Activated CD8-positive, alpha-beta memory T cell treated with anti-CD3 and anti-CD28 coated beads, Interleukin-2, amount 50 U/mL, for 1 hour (primary cell): Measurements from ENCODE around the gene SRRM2.
"Not testable (repeated sequence)": the region's sequence is repeated elsewhere in the genome, so short reads cannot be mapped to it uniquely, and the experiment has no call there.

Source experiments
- DNase-seq: peaks from one replicate; pipeline ENCODE4 v3.0.0-alpha.2; 2020; ENCODE audit errors: extremely low read depth

The SRRM2 gene

GRCh38 chr16:2715064-2715463 is 37.4 kb upstream of the SRRM2 start:
- no peak for DNase-seq

DNA sequence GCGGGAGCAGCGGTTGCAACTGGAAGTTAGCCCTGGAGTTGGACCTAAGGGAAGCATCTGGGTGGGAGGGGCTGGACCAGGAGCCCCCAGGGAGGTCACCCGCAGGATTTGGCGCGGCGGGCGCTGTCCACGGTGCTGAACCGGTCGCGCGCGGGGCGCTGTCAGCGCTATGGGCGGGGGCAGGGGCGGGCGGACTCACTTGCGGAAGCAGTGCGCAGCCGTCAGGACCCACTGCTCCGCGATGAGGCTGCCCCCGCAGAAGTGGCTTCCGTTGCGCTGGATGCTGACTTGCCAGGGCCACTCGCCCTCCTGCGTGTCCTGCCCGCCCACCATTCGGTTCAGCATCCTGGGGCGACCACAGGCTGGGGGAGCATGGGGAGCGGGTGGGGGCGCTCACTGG is 36.9 kb upstream of the SRRM2 start:
- DNase-seq: peak; percentile 53

DNA sequence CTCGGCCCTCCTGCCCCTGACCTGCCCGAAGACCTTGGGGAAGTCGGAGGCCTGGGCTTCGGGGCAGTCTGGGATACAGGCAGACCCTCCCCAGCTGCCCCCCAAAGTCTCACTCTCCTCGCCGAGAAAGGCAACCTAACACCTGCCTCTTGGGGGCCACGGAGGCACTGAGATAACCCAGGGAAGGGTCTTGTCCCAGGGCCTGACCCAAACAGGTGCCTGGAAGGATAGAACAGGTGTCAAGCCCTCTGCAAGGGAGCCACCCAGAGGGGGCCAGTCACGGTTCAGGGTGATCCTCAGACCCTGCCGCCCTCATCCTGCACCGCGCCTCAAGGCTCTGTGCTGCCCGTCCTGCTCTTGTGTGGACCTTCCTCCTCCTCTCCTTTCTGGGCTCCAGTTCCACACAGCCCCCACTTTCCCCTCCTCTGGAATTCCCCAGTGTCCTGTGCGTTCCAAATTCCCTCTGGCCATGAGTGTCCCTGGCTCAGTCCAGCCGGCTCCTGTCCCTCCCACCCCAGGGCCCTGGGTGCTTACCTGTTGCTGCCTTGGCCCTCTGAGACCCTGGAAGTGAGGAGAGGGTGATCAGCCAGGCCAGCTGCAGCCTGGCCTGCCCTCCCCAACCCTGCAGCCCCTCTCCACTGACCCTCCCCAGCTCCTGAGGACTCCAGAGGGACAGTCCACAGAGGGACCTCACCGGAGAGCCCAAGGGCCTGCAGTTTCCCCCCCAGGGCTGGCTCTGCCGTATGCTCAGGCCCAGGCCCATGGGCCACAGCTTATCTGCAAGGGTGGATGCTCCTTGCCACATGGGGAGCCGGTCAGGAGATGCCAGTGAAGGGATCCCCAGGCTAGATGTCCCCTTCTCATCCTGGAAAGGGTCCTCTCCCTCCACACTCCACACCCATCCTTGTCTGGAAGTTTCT is 36.2 kb upstream of the SRRM2 start:
- DNase-seq: no peak

GRCh38 chr16:2716948-2717347 is 35.5 kb upstream of the SRRM2 start:
- DNase-seq: no peak

GRCh38 chr16:2717383-2718263 is 34.8 kb upstream of the SRRM2 start:
- no peak for DNase-seq

DNA sequence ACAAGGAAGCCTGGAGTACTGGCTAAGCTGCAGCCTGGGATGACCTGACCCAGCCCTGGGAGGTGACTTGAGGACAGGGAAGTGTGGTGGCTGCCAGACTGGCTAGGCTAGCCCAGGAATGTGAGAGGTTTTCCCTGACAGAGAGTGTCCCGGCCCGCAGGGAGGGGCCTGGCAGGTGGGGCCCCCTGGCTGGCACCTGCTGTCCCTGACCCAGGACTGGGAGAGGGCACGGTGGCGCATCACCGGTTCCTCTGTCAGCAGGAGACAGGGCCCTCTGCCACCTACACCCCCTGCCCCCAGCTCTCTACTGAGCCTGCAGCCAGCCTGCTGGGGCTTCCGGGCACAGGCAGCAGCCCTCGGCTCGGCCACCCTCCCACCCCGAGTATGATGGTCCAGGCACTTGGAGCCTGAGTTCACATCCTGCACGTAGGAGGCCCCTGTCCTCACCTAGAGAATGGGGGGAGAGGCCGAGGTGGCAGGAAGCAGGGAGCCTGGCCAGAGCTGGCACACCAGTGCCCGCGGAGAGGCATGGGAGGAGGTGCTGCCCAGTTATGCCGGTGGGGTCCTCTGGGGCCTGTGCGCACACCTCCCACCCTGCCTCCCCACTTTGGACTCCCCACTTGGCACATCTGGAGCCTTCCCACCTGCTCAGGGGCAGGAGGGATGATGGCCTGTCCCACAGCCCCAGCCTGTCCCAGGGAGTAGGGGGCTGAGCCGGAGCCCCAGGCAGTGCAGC is 32.9 kb upstream of the SRRM2 start:
- no peak for DNase-seq

DNA sequence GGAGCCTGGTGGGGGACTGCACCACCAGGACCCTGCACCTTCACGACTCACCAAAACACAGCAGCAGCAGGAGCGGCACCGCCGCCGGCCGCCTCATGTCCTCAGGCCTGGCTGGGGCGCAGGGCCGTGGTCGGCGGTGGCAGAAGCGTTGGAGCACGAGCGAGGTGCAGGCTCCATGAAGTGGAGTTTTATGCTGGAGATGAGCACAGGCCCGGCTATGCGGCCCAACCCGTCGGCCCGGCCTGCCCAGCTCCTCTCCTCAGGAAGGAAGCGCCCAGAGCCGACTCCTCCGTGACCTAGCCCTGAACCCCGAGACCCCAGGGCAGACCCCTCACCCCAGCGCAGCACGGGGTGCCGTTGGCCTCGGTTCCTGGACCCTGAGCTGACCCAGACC is 32.4 kb upstream of the SRRM2 start, which contains the start of gene PRSS27:
Gene PRSS27 (minus strand): TSS at position 161 of the 394 bp plus-strand sequence. CDS start 64 bp downstream, at position 97.
- no peak for DNase-seq

GRCh38 chr16:2720719-2721633 is 31.5 kb upstream of the SRRM2 start:
- DNase-seq: peak; percentile 59

DNA sequence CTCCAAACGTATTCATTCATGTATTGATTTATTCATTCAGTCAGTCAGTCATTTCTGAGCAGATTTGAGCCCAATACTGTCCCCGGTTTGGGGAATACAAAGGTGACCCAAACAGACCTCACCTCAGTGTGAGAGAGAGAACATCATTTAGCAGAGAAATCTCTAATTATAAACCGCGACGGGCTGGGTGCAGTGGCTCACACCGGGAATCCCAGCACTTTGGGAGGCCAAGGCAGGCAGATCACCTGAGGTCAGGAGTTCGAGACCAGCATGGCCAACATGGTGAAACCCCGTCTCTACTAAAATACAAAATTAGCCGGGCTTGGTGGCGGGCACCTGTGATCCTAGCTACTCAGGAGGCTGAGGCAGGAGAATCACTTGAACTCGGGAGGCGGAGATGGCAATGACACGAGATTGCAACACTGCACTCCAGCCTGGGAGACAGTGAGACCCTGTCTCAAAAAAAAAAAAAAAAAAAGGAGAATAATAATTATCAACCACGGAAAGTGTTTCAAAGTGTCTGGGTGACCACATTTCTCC is 30.7 kb upstream of the SRRM2 start:
- not testable (repeated sequence) for DNase-seq

DNA sequence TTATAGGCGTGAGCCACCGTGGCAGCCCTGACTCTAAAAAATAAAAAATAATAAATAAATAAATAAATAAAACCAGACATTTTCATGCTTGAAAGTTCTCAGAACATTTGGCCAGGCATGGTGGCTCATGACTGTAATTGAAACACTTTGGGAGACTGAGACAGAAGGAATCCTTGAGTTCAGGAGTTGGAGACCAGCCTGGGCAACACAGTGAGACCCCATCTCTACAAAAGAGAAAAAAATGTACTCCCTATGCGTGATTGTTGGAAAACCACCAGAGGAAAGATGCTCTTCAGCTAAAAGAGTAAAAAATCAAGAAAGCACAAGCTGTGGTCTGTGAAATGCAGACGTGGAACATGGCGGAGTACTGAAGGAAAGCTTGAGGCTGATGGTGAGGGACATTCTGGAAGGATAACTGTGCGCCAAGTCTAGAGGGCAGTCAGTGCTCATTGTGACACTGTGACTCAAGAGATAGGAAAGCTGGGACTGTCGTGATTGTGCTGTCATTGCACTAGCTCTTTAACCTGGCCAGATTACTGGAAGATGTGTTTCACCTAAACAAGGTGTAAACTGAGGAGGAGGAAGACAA is 28.3 kb upstream of the SRRM2 start:
- DNase-seq: no peak

- no peak for DNase-seq
Observed at GRCh38 chr16:2724816-2725348, 27.6 kb upstream of the SRRM2 start.

GRCh38 chr16:2726923-2727322 is 25.5 kb upstream of the SRRM2 start:
- no peak for DNase-seq

DNA sequence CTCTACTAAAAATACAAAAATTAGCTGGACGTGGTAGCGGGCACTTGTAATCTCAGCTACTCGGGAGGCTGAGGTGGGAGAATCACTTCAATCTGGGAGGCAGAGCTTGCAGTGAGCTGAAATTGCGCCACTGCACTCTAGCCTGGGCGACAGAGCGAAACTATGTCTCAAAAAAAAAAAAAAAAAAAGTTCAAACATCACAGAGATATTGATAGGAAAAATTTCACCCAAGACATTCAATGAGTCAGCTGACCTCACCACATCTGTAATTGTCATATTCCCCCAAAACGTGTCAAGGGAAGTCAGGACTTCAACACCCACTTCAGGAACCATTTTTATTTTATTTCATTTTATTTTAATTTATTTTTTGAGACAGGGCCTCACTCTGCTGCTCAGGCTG is 24.4 kb upstream of the SRRM2 start:
- DNase-seq: no peak

- DNase-seq: no peak
Observed at GRCh38 chr16:2734844-2735515, 17.5 kb upstream of the SRRM2 start.

DNA sequence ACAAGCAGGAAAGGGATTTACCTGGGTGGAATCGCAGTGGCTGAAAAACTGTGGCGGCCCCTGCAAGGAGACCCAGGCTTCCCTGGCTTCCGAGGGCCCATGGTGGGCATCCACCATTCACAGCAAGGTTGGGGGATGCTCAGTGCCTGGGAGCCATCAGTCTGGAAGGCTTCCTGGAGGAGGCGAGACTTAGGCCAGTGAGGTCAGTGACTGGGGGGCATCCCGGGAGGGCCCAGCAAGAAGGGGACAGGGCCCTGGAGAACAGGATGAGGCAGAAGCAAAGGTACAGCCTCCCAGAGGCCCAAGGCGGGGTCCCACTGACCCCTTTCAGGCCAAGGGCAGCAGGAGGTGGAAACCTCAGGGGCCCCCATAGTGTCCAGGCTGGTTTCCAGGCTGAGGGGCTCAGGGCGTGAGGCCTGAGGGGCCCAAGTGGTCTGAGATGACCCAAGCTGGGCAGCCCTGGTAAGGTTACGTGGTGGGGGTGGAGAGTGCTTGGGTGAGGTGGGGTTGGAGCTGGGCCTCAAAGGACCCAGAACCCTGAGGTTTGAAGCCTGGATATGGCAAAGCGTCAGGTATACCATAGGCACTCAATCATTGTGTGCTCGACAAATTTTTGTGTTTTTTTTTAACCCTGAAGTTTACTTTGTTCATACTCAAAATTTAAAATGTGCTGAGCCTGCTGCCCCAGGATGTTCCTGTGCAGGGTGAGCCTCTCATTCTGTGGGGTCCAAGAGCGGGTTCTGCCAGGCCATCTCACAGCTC is 15.8 kb upstream of the SRRM2 start:
- DNase-seq: no peak

GRCh38 chr16:2737238-2737605 is 15.2 kb upstream of the SRRM2 start:
- DNase-seq: no peak

DNA sequence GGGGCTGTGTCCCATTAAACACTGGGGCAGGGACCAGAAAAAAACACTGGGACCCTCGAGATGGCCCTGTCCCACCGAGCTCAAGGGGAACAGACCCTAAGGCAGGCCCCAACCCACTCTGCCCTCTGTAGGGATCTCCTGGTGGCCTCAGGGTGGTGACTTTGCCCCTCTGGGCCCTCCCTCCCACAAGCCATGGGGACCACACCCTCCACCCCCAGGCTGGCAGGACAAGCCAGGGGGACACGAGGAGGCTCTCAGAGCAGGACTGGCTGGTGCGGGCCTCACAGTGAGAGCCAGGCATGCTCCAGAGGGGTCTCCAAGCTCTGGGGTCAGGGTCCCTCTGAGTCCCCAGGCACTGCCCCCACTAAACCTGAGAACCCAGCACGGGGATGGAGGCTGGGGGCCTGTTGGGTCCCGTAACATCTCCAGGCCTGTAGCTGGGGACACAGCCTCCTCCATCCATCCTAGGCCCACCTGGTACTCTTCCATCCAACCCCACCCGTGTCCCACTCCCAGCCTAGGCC is 14.5 kb upstream of the SRRM2 start:
- DNase-seq: no peak

- DNase-seq: no peak
Observed at GRCh38 chr16:2738615-2739014, 13.8 kb upstream of the SRRM2 start.
